Ascending aorta (tissue), 2 donors: ENCODE measurements around the gene ACAA2. TPM values are rescaled to one million over a fixed set of nuclear protein-coding genes. Genes with fewer than 3 reads are reported as not detected.

Experiments used
- DNase-seq, 2 donors: peaks; one replicate each; pipeline ENCODE4 v3.0.0-alpha.2; 2019; ENCODE audit warnings: low spot score in 2 of 2
- H3K27ac ChIP-seq, 2 donors: fragments of 200-600 bp; sonication (generic); one replicate each; pipeline ENCODE4 v1.5.1; 2016 to 2017; ENCODE audit warnings: mild to moderate bottlenecking in 1 of 2
- H3K27me3 ChIP-seq: fragments of 200-600 bp; sonication (generic); one replicate; pipeline ENCODE4 v1.5.1; 2017
- H3K36me3 ChIP-seq, 2 donors: fragments of 200-600 bp; sonication (generic); one replicate each; pipeline ENCODE4 v1.5.1; 2016
- H3K4me1 ChIP-seq, 2 donors: fragments of 200-600 bp; sonication (generic); one replicate each; pipeline ENCODE4 v1.5.1; 2016 to 2017; ENCODE audit warnings: mild to moderate bottlenecking in 1 of 2
- H3K4me3 ChIP-seq, 2 donors: fragments of 200-600 bp; sonication (generic); one replicate each; pipeline ENCODE4 v1.5.1; 2016 to 2017; ENCODE audit warnings: mild to moderate bottlenecking in 1 of 2
- H3K9me3 ChIP-seq, 2 donors: fragments of 200-600 bp; sonication (generic); one replicate each; pipeline ENCODE4 v1.5.1; 2016
- CTCF ChIP-seq, 3 experiments: fragments of 200-600 bp in 2 of 3; fragments of 450-650 bp in 1 of 3; sonication (generic) in 2 of 3; IDR thresholded peaks; one replicate each; pipeline ENCODE4 v1.5.1; 2016 to 2019; ENCODE audit warnings: antibody characterized with exemption in 3 of 3, mild to moderate bottlenecking in 1 of 3, moderate library complexity in 1 of 3
- intact Hi-C: fragments of 100-400 bp; cut with DNase I; formaldehyde crosslinking; loops from one replicate; pipeline ENCODE4 v1.15.1; 2023
- total RNA-seq: library from RNA; depleted of rRNA; stranded (reverse); fragments of >200 nt; gene quantifications from one replicate; pipeline ENCODE4 v1.1.0, GENCODE V29; 2016

ACAA2 gene
- total RNA-seq, 1 donor from 2014 or later = 33.4 TPM

DNA sequence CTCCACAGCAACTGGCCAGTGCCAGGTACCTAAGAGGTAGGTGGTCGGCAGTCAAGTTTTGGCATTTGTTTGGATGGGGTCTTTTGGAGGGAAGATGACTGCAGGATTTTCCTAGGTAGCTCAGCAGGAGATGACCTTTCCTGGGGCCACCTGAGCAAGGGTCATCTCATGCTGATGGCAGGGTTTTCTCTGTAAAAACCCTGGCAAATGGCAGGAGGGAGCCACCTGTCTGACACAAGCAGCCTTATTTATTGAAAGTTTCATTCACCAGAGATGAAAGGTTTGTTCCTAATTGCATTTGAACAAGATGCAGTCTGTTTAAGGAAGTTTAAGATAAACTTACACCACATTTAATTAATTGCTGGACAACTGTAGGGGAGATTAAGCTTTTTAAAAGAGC lies 31.6 kb upstream of the ACAA2 start:
- DNase-seq = no peak
- Histone ChIP-seq H3K4me1 (no peaks in the 10 kb centered on the region), H3K27me3 (no peaks in the 10 kb centered on the region), H3K9me3 (no peaks in the 10 kb centered on the region), H3K27ac (no peak overlapping the region), H3K36me3 (no peaks in the 10 kb centered on the region), H3K4me3 (no peak overlapping the region)
- intact Hi-C loops = no loop called here
- TF ChIP-seq CTCF (IDR thresholded peaks at IDR 0.05) = no peak

DNA sequence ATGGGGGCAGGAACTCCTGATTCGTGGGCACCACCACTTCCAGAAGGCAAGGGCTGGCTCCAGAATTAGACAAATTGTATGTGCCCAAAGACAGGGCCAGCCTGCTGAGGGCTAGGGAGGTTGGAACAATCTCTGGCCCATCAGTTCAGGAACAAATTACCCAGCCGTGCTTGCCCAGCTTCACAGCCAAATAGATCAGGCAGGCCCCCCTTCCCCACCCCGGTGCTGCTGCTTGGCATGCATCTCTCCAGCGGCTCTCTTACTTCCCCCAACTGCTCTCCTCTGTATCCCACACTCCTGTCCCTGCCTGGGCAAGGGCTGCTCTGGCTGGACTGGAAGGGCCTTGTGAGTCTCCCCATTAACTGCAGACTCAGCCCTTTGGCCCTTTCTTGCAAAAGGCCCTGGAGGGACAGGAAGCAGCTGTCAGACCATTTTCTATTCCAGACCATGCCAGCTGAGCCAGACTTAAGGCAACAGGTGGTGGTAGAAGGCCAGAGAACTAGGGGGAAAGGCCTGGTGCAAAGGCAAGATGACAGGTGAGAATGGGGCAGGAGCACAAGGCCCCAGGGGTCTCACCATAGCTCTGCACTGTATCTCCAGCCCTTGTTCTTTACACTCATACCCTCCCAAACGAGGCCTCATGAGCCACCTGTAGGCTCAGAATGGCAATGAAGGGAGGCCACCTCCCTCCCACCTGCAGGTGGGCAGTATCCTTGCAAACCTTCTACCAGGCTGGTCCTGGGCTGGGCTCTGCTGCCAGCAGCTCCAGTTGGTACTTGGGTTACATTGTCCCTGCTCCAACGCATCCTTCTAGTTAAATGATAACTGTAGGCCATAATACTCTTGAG lies 30.7 kb upstream of the ACAA2 start:
- H3K4me3 ChIP-seq = no peak overlapping the region
- no peaks in the 10 kb centered on the region for H3K4me1 ChIP-seq
- TF ChIP-seq CTCF (IDR thresholded peaks at IDR 0.05) = no peak
- no peak for DNase-seq
- H3K9me3 ChIP-seq = no peaks in the 10 kb centered on the region
- no peaks in the 10 kb centered on the region for H3K27me3 ChIP-seq
- intact Hi-C loops = no loop called here
- H3K27ac ChIP-seq = no peak overlapping the region
- H3K36me3 ChIP-seq = no peaks in the 10 kb centered on the region

GRCh38 chr18:49843131-49843530 lies 29.8 kb upstream of the ACAA2 start:
- no peak for TF ChIP-seq CTCF (IDR thresholded peaks at IDR 0.05)
- DNase-seq = no peak
- Histone ChIP-seq H3K36me3 (no peaks in the 10 kb centered on the region), H3K27ac (no peak overlapping the region), H3K27me3 (no peaks in the 10 kb centered on the region), H3K4me1 (no peaks in the 10 kb centered on the region), H3K4me3 (no peak overlapping the region), H3K9me3 (no peaks in the 10 kb centered on the region)
- intact Hi-C loops = no loop called here

DNA sequence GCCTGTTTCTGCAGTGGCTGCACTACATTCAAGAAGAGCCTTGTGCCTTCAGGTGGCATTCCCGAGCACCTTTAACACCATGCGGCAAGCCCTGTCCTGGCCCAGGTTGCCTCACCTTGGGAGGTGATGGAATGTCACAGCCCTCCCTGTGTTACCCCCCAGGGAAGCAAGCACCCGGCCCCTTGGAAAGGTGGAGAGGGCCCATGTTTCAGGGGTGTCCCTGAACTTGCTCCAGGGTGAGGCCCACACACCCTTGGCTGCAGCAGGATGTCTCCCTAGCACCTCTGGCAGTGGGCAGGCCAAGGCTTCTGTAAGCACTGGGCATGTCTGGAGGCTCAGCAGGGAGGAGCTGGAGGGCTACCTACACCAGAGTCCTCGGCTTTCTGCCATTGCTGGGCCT lies 29.3 kb upstream of the ACAA2 start:
- H3K36me3 ChIP-seq = peaks cover 0 to under 1% of the 10 kb centered on the region in 2 donors
- H3K27ac ChIP-seq = no peak overlapping the region
- H3K27me3 ChIP-seq = no peaks in the 10 kb centered on the region
- H3K4me1 ChIP-seq = no peaks in the 10 kb centered on the region
- intact Hi-C loops = no loop called here
- no peaks in the 10 kb centered on the region for H3K9me3 ChIP-seq
- no peak overlapping the region for H3K4me3 ChIP-seq
- DNase-seq = no peak
- no peak for TF ChIP-seq CTCF (IDR thresholded peaks at IDR 0.05)

DNA sequence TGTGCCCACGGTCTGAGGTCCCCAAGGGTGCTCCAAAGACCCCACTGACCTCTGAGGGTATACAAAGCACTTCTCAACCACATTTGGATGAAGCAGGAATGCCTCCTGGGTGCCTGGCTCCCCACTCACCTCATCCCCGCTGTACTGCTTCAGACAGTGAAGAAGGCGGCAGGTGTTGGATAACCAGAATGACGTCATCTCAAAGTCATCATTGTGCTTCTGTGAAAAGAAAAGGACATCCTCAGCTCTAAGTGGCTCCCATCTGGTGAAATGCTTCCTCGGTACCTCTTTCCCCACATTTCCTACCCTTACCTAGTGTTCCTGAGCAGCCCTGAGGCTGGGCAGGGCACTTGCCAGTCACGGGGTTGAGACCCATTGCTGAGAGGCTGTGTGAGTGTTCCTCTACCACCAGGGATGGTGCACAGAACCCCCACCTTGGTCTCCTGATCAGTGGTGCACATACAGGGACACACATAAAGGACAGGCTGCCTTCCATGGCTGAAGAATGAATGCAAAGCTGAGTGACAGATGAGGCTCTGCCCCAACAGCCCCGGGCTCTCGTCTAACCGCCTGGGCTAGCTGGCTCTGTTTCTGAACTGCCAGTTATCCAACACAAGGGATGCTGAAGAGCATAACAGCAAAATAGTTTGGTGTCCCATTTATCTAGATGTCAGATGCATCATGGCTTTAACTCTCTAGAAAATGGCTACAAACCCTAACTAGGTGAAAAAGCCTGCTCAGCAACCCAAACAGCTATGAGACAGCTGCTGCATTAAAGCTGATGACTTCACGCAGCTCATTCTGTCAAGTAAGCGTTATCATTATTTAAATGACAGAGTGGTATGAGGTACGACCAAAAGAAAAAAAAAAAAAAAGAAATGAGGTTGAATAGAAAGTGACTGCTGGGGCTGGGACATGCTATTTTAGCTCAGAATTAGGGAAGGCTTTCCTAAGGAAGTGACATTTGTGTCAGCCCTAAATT lies 28.2 kb upstream of the ACAA2 start:
- no peak overlapping the region for H3K4me3 ChIP-seq
- H3K27me3 ChIP-seq = no peaks in the 10 kb centered on the region
- no peak overlapping the region for H3K27ac ChIP-seq
- H3K4me1 ChIP-seq = no peaks in the 10 kb centered on the region
- no peaks in the 10 kb centered on the region for H3K9me3 ChIP-seq
- DNase-seq = no peak
- intact Hi-C loops = no loop called here
- TF ChIP-seq CTCF (IDR thresholded peaks at IDR 0.05) = no peak
- peaks cover 0 to 5% of the 10 kb centered on the region in 2 donors for H3K36me3 ChIP-seq
